Aorta (tissue), 5 donors: ENCODE data around the gene SNX9. TPM values are rescaled to one million over a fixed set of nuclear protein-coding genes. Genes with fewer than 3 reads are reported as not detected.

Experiments used
- ATAC-seq: fragments of 200-7000 bp; cut with Tn5 transposase; one replicate; pipeline ENCODE4 v1.9.1; 2022; ENCODE audit warnings: moderate library complexity; ENCODE audit not compliant: low FRiP score
- DNase-seq, 2 donors: peaks; one replicate each; pipeline ENCODE4 v3.0.0-alpha.2; 2020
- H3K27ac ChIP-seq, 2 donors: one replicate each; pipeline ENCODE4 v1.5.1; 2013; ENCODE audit warnings: low read length in 2 of 2, mild to moderate bottlenecking in 2 of 2, moderate library complexity in 2 of 2, control low read depth in 1 of 2, inconsistent platforms in 1 of 2, low read depth in 1 of 2
- H3K27me3 ChIP-seq, 2 donors: one replicate each; pipeline ENCODE4 v1.6.1; 2013; ENCODE audit warnings: control low read depth in 1 of 2, low read length in 1 of 2, mild to moderate bottlenecking in 1 of 2, moderate library complexity in 1 of 2; ENCODE audit not compliant: insufficient read depth in 2 of 2, control insufficient read depth in 1 of 2
- H3K36me3 ChIP-seq, 2 donors: one replicate each; pipeline ENCODE4 v1.6.1; 2013; ENCODE audit warnings: control low read depth in 1 of 2, low read length in 1 of 2, mild to moderate bottlenecking in 1 of 2; ENCODE audit not compliant: insufficient read depth in 2 of 2, control insufficient read depth in 1 of 2
- H3K4me1 ChIP-seq, 2 donors: one replicate each; pipeline ENCODE4 v1.6.1; 2013; ENCODE audit warnings: low read length in 2 of 2, control low read depth in 1 of 2, mild to moderate bottlenecking in 1 of 2, moderate library complexity in 1 of 2; ENCODE audit not compliant: insufficient read depth in 2 of 2, control insufficient read depth in 1 of 2
- H3K4me3 ChIP-seq, 2 donors: one replicate each; pipeline ENCODE4 v1.5.1; 2013; ENCODE audit warnings: low read length in 2 of 2, control low read depth in 1 of 2, mild to moderate bottlenecking in 1 of 2
- H3K9me3 ChIP-seq: one replicate; pipeline ENCODE4 v1.6.1; 2013; ENCODE audit warnings: mild to moderate bottlenecking, low read length; ENCODE audit not compliant: control insufficient read depth
- WGBS, 2 donors: extraction: QIAGEN DNeasy Blood & Tissue Kit; methylation state at CpG; one replicate each; pipeline ENCODE4 v1.1.7; 2013; 5-methylcytosine and 5-hydroxymethylcytosine counted together
- intact Hi-C, 2 donors: fragments of 100-400 bp; cut with DNase I; formaldehyde crosslinking; loops; one replicate each; pipeline versions ENCODE4 v1.14.2 to v1.15.0; 2022
- polyA plus RNA-seq, 2 donors: library from polyadenylated mRNA; stranded (reverse); fragments of 200-250 nt; gene quantifications; one replicate each; pipeline ENCODE4 v1.2.3, GENCODE V29; 2013
- total RNA-seq, 2 donors: library from RNA; stranded (reverse); fragmentation: NEBNext Ultra II Directional; extraction: Animal tissue kit (Norgen Biotek cat#: 25700); gene quantifications; one replicate each; pipeline ENCODE4 v1.2.1, GENCODE V29; 2021
- donor health status: healthy with polysubstance abuse.
- donor health status: Bipolar disorder and iron deficiency.
- donor health status: DM: no; HTN: no; CAD: no.
- donor health status: DM: no; HTN: no; CAD: no.
- donor health status: DM: yes; HTN: yes; CAD: no.

Gene SNX9
- total and polyA plus RNA-seq, 4 donors, result 50.6 to 95.5 (median 82.1) TPM

DNA sequence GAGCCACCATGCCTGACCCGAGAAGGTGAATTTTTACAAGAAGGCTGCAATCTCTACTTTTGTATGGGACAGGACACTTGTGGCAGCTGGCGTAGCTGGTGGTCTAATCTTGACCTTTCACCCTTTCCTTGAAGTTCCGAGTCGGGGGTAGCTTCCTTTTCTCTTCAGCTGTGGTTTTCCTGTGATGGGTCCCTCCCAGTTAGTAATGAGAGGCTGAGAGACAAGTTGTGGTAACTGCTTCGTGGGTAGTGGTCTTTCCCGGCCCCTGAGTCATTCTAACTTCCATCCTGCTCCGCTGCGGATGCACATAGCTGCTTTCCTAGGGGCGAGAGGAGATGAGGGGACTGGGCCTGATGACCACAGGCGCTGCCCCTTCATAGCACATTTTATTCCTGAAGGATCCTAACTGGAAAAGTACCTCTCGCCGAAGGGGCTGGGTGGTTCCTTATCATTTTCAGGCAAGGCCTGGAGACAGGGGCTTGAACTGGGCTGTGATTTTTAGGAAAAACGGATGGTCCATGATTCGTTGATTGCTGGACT lies 161.7 kb downstream of the SNX9 start:
- Histone ChIP-seq H3K27ac (no peak overlapping the region), H3K27me3 (no peaks in the 10 kb centered on the region), H3K36me3 (no peaks in the 10 kb centered on the region), H3K4me3 (no peak overlapping the region), H3K9me3 (no peaks in the 10 kb centered on the region), H3K4me1 (no peaks in the 10 kb centered on the region)
- DNase-seq (no peak), ATAC-seq (no peak)
- intact Hi-C loops, result loop anchor here in 1 of 2 donors (5.0 kb wide), 1 partner anchor 38 kb away; no protein-coding TSS in a partner anchor
- WGBS, 2 donors, result 84 to 91% methylated on average over 14 of the region's 14 CpGs

DNA sequence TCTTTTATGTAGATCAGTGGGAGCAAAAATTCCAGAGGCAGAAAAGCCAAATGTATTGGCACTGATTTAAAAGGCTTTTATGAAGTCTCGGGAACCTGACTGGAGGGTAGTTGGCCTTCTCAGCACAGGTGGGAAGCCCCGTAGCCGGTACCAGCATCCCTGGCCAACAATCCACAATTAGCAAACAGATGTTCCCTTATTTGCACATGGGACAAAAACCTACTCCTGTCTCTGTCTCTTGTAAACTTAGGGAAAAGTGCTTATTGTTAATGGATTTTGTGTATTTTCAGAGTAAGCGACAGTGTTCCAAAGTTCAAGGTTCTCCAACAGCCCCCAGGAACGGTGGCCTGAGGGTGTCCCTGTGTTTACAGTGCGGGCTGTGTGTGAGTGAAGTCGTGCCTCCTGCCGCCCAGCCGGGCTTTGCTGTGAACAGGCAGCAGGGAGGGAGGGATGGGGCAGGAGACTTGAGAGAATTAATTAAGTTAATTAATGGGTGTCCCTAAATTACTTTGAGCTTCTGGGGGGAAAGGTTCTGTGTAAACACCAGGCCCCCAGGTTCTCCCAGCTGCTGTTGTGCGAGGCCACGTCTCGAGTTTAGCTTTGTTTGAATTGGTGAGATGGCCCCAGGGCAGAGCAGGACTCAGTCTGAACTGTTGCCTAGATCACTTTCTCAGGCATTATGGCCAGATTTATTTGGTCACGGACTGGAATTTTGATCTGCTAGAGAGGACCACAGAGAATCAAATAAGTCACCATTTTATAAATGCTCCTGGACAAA lies 162.5 kb downstream of the SNX9 start:
- no peak for ATAC-seq
- no peaks in the 10 kb centered on the region for H3K9me3 ChIP-seq
- 57 to 65% methylated on average over 13 of the region's 13 CpGs for WGBS, 2 donors
- H3K4me3 ChIP-seq, result no peak overlapping the region
- H3K4me1 ChIP-seq, result no peaks in the 10 kb centered on the region
- no peaks in the 10 kb centered on the region for H3K27me3 ChIP-seq
- intact Hi-C loops, result no loop called here
- peak in 1 of 2 donors; percentile 56 for DNase-seq
- no peak overlapping the region for H3K27ac ChIP-seq
- no peaks in the 10 kb centered on the region for H3K36me3 ChIP-seq

DNA sequence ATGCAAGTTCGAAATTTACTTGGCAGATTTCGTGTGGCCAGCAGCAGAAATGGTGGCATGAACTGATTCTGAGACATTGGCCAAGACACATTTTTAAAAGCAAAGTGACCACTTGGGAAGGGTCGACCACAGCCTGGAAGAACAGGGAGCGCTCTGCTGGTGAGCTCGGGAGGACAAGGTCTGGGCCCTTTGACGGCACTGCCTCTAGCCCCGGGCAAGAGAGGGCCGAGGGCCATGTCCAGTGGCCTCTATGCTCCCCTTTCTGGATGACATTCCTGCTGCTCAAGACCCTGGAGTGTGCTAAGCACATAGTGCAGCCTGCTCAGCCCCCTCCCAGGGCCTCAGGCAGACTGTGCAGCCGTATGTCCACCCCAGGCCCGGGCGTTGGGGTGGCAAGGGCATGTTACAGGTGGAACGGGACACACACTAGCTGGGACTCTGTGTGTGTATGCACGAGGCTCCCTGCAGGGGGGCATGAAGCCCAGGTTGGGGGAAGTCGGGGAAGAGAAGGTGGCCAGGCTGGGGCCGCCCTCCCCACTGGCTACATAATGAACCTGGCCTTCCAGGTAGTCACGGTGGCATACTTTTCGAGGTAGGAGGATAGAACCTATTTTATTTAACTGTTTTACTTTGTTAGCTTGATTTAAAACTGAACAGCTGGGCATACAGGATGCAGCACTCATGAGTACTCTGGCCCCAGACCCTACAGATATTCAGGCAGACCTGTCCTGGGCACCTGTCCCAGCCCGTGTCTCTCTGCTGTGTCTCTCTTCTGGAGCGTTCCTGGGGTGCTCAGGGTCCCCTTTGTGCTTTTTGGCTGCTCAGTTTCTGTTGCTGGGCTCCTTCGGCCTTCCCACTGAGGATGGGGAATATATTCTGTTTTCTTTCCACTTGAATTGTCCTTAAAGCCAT lies 165.0 kb downstream of the SNX9 start:
- no peaks in the 10 kb centered on the region for H3K9me3 ChIP-seq
- intact Hi-C loops, result no loop called here
- no peak overlapping the region for H3K27ac ChIP-seq
- H3K27me3 ChIP-seq, result no peaks in the 10 kb centered on the region
- 89 to 90% methylated on average over 20 of the region's 20 CpGs for WGBS, 2 donors
- H3K4me3 ChIP-seq, result no peak overlapping the region
- ATAC-seq, result no peak
- DNase-seq, result no peak
- no peaks in the 10 kb centered on the region for H3K4me1 ChIP-seq
- H3K36me3 ChIP-seq, result no peaks in the 10 kb centered on the region

DNA sequence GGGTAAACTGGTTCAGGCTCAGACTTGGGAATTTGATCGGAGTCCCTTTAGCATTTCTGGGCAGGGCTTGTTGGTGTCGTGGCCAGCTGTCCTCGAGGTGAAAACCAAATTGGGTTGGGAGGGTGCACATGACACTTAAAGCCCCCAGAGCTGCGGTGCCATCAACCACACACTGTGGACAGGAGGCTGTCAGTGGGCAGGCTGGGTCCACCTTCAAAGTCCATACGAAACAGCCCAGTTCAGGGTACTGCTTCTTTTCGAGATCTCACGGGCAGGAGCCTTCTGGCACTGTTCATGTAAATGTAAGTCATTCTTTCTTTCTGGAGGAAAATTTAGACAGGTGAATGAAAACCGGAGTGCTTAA lies 165.6 kb downstream of the SNX9 start:
- H3K4me1 ChIP-seq, result no peaks in the 10 kb centered on the region
- H3K27ac ChIP-seq, result no peak overlapping the region
- H3K27me3 ChIP-seq, result no peaks in the 10 kb centered on the region
- DNase-seq, result no peak
- H3K9me3 ChIP-seq, result no peaks in the 10 kb centered on the region
- H3K4me3 ChIP-seq, result no peak overlapping the region
- ATAC-seq, result no peak
- intact Hi-C loops, result no loop called here
- H3K36me3 ChIP-seq, result no peaks in the 10 kb centered on the region
- WGBS, 2 donors, result 72 to 74% methylated on average over 8 of the region's 8 CpGs

DNA sequence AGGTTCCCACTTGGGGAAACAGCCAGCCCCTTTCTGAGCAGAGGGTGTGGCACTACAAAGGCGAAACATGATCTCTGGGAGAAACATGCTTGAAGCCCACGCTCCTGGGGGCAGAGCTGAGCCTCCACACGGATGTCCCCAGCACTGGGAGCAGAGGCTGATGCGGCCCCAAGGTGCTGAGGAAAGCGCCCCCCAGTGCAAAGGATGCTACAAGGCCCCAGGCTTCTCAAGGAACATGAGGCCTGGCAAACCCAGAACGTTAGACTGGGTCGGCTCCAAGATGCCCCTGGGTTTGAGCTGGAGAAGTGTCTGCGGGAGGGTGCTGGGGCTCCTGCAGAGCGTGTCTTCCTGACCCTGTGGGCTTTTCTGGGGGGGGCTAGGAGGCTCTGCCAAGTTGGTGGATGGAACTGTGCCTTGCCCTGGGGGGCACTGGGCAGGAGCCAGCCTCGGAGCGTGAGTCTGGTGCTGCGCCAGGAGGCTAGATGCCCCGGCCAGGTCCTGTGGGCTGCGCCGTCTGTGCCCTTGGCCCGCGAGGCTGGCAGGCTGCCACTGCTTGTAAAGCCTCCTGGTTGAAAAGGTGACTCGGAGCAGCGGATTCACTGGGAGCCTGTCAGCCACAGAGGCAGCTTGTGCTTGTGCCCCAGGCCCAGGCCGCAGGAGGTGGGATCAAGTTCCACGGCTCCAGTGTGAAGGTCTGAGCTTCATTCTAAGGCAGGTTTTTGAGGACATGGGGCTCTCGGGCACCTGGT lies 166.7 kb downstream of the SNX9 start:
- intact Hi-C loops, result no loop called here
- 11 to 12% methylated on average over 22 of the region's 22 CpGs for WGBS, 2 donors
- Histone ChIP-seq H3K27me3 (no peaks in the 10 kb centered on the region), H3K27ac (no peak overlapping the region), H3K9me3 (no peaks in the 10 kb centered on the region), H3K4me3 (no peak overlapping the region), H3K36me3 (no peaks in the 10 kb centered on the region), H3K4me1 (no peaks in the 10 kb centered on the region)
- peak; percentile 70 for ATAC-seq
- DNase-seq, result peak; percentile 80 to 89

DNA sequence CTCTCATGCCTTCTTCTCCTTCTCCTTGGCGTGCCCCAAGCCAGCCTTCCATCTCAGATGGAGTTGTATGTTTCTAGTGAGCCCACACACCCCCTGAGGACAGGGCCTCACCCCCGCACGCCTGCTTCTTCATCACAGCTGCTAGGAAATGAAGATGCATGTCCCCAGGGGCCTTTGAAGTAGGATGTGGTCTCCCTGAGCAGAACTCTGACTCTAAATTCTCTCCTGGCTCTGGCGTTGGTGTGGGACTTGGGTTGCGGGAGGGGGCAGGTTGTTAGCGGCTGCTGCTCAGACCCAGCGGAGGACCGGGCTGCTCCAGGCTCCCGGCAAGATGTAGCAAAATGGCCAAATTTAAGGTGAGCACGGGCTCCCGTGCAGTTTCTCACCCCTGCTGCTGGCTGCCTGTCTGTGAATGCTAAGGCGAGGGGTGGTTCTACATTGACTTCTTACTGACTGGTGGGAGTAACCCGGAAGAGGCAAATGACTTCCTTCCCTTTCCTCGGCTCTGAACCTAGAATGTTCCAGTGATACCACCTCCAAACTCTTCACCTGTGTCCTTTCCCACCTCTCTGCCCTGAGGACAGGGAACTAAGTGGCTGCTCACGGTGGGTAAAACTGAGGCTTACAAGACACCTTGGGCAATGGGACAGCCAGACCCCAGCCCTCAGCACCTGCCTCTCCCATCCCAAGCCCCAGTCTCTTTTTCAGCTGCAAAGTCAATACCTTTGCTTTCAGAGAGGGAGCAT lies 167.4 kb downstream of the SNX9 start:
- Histone ChIP-seq H3K4me1 (no peaks in the 10 kb centered on the region), H3K4me3 (no peak overlapping the region), H3K9me3 (no peaks in the 10 kb centered on the region), H3K27ac (no peak overlapping the region), H3K27me3 (no peaks in the 10 kb centered on the region), H3K36me3 (no peaks in the 10 kb centered on the region)
- no peak for ATAC-seq
- WGBS, 2 donors, result 79 to 84% methylated on average over 14 to 15 of the region's 15 CpGs
- intact Hi-C loops, result no loop called here
- DNase-seq, result no peak

- WGBS, 2 donors, result 92% methylated on average over 11 of the region's 11 CpGs
- no peak overlapping the region for H3K27ac ChIP-seq
- H3K27me3 ChIP-seq, result no peaks in the 10 kb centered on the region
- DNase-seq (peak in 1 of 2 donors; percentile 41), ATAC-seq (no peak)
- intact Hi-C loops, result no loop called here
- H3K9me3 ChIP-seq, result no peaks in the 10 kb centered on the region
- H3K36me3 ChIP-seq, result no peaks in the 10 kb centered on the region
- H3K4me1 ChIP-seq, result no peaks in the 10 kb centered on the region
- H3K4me3 ChIP-seq, result no peak overlapping the region
Measured at GRCh38 chr6:157991067-157991432, 168.0 kb downstream of the SNX9 start.

- H3K9me3 ChIP-seq, result no peaks in the 10 kb centered on the region
- ATAC-seq (no peak), DNase-seq (no peak)
- H3K36me3 ChIP-seq, result no peaks in the 10 kb centered on the region
- H3K27ac ChIP-seq, result no peak overlapping the region
- intact Hi-C loops, result no loop called here
- H3K27me3 ChIP-seq, result no peaks in the 10 kb centered on the region
- no peak overlapping the region for H3K4me3 ChIP-seq
- H3K4me1 ChIP-seq, result no peaks in the 10 kb centered on the region
- 67 to 75% methylated on average over 3 of the region's 3 CpGs for WGBS, 2 donors
Measured at GRCh38 chr6:157993076-157993475, 170.0 kb downstream of the SNX9 start.
